Right lung (tissue), 5 donors: ENCODE results near the gene LGALS1. TPM values are rescaled to one million over a fixed set of nuclear protein-coding genes. Genes with fewer than 3 reads are reported as not detected.
"Not testable (repeated sequence)": the region's sequence is repeated elsewhere in the genome, so short reads cannot be mapped to it uniquely, and the experiment has no call there.

ENCODE experiments used
- DNase-seq, 2 donors: peaks; one replicate each; pipeline ENCODE4 v3.0.0-alpha.2; 2013
- polyA plus RNA-seq, 5 donors: library from polyadenylated mRNA; unstranded; fragments of 120-200 nt; gene quantifications; one replicate each; pipeline versions ENCODE4 v1.2.1 to v1.2.3, GENCODE V29; 2013; ENCODE audit warnings: inconsistent platforms in 1 of 5, low replicate concordance in 1 of 5; ENCODE audit not compliant: insufficient read length in 5 of 5, insufficient read depth in 1 of 5

Gene LGALS1
- polyA plus RNA-seq, 5 donors, result 571 to 929 (median 646) TPM

GRCh38 chr22:37714634-37715033, 39.2 kb downstream of the LGALS1 start:
- no peak for DNase-seq

DNA sequence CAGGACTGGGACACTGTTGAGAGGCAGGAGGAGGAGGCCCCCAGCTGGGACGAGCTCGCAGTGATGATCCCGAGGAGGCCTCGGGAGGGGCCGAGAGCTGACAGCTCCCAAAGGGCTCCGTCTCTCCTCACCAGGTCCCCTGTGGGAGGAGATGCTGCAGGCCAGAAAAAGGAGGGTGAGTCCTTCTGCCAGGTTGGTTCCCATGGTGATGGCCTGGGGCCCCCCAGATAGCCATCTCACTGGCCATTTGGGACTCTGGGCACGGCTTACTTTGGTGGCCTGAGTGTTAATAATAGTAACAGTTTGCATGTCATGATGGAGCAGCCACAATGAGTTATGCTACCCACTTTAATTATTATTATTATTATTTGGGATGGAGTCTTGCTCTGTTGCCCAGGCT, 40.3 kb downstream of the LGALS1 start:
- DNase-seq, result no peak

DNA sequence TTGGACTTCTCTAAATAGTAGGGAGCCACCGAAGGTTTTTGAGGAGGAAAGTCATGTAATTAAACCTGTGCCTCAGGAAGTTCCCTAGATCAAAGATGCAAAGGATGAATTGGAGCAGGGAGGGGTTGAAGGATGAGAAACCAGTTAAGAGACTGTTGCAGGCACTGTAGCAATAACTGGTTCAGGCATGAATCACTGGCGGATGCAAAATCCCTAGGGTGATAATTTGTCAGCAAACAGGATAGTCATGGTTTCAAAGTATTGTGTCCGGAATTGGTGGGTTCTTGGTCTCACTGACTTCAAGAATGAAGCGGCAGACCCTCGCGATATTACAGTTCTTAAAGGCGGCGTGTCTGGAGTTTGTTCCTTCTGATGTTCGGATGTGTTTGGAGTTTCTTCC, 41.3 kb downstream of the LGALS1 start:
- no peak for DNase-seq

GRCh38 chr22:37717235-37717634, 41.8 kb downstream of the LGALS1 start:
- DNase-seq, result not testable (repeated sequence)

GRCh38 chr22:37717746-37718305, 42.4 kb downstream of the LGALS1 start:
- DNase-seq, result not testable (repeated sequence)

DNA sequence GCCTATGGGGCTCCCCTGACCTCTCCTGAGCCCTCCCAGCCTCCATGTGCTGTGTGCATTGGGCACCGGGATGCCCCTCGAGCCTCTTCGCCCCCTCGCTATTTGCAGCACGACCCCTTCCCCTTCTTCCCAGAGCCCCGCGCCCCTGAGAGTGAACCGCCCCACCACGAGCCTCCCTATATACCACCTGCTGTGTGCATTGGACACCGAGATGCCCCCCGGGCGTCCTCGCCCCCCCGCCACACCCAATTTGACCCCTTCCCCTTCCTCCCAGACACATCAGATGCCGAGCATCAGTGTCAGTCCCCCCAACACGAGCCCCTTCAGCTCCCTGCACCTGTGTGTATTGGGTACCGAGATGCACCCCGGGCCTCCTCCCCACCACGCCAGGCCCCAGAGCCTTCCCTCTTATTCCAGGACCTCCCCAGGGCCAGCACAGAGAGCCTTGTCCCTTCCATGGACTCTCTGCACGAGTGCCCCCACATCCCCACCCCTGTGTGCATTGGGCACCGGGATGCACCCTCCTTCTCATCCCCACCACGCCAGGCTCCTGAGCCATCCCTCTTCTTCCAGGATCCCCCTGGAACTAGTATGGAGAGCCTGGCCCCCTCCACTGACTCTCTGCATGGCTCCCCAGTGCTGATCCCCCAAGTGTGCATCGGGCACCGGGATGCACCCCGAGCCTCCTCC, 50.3 kb downstream of the LGALS1 start:
- DNase-seq, result no peak

DNA sequence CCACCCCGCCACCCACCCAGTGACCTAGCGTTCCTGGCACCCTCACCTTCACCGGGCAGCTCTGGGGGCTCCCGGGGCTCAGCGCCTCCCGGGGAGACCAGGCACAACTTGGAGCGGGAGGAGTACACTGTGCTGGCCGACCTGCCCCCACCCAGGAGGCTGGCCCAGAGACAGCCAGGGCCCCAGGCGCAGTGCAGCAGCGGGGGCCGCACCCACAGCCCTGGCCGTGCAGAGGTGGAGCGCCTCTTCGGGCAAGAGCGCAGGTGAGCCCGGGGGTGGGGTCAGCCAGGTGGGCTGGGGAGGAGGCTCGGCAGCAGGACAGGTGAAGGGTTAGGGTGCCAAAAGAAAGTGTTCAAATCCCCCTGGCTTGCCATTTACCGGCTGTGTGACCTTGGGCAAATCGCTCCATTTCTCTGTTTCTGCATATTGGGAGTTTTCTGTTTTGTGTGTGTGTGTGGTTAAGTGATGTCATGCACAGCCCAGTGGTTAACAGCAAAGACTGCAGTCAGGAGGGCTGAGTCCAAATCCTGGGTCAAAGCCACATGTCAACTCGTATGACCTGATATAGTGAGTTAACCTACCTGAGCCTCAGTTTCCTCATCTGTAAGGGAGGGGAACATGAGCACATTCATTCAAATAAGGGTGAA, 50.9 kb downstream of the LGALS1 start:
- no peak for DNase-seq

DNA sequence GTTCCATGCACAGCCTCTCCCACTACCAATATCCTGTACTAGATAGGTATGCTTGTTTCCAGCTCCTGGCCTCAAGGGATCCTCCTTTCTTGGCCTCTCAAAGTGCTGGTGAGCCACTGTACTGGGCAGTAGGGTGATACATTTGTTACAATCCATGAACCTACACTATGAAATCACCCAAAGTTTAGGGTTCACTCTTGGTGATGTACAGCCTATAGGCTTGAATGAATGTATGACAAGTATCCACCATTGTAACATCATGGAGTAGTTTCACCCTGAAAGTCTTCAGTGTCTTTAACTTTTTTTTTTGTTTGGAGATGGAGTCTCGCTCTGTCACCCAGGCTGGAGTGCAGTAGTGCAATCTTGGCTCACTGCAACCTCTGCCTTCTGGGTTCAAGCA, 53.2 kb downstream of the LGALS1 start:
- no peak for DNase-seq

Other genes starting within 250 kb of the LGALS1 start
- gene ELFN2, start 248.2 kb upstream of the LGALS1 start, polyA plus RNA-seq, result 1 to 10 TPM in 3 of 5 donors, under 1 TPM in 2; 0.51 to 2.0 (median 1.3) TPM
- gene MFNG, start 189.3 kb upstream of the LGALS1 start, polyA plus RNA-seq, result 10 to 100 TPM; 13.5 to 25.9 (median 20.4) TPM
- 10 to 100 TPM; 11.0 to 19.4 (median 15.6) TPM for gene CARD10, start 156.2 kb upstream of the LGALS1 start, polyA plus RNA-seq
- 10 to 100 TPM; 26.0 to 65.2 (median 40.4) TPM for gene CDC42EP1, start 115.2 kb upstream of the LGALS1 start, polyA plus RNA-seq
- 1 to 10 TPM in 4 of 5 donors, under 1 TPM in 1; 0.85 to 1.9 (median 1.2) TPM for gene LGALS2, start 95.5 kb upstream of the LGALS1 start, polyA plus RNA-seq
- gene GGA1, start 66.8 kb upstream of the LGALS1 start, polyA plus RNA-seq, result 10 to 100 TPM; 43.5 to 62.6 (median 55.2) TPM
- 10 to 100 TPM; 16.0 to 31.9 (median 23.0) TPM for gene SH3BP1, start 36.0 kb upstream of the LGALS1 start, polyA plus RNA-seq
- gene PDXP, start 16.9 kb upstream of the LGALS1 start, polyA plus RNA-seq, result 10 to 100 TPM; 10.1 to 15.5 (median 13.2) TPM
- 10 to 100 TPM; 17.1 to 28.2 (median 18.8) TPM for gene NOL12, start 10.7 kb downstream of the LGALS1 start, polyA plus RNA-seq
- 10 to 100 TPM; 51.7 to 86.8 (median 63.2) TPM for gene TRIOBP, start 21.4 kb downstream of the LGALS1 start, polyA plus RNA-seq
- 10 to 100 TPM in 1 of 5 donors, 1 to 10 TPM in 4; 6.9 to 12.6 (median 8.0) TPM for gene GCAT, start 132.3 kb downstream of the LGALS1 start, polyA plus RNA-seq
- under 1 TPM in 1 of 5 donors, not detected in 4; 0.13 TPM for gene GALR3, start 147.7 kb downstream of the LGALS1 start, polyA plus RNA-seq
- gene ANKRD54, start 168.7 kb downstream of the LGALS1 start, polyA plus RNA-seq, result 10 to 100 TPM; 16.2 to 25.4 (median 19.6) TPM
- 1,000 to 10,000 TPM in 4 of 5 donors, 100 to 1,000 TPM in 1; 979 to 1,210 (median 1,196) TPM for gene EIF3L, start 173.8 kb downstream of the LGALS1 start, polyA plus RNA-seq
- 10 to 100 TPM; 15.3 to 25.1 (median 15.9) TPM for gene MICALL1, start 230.7 kb downstream of the LGALS1 start, polyA plus RNA-seq